ENCODE results near the gene CCDC71.

CCDC71 gene

DNA sequence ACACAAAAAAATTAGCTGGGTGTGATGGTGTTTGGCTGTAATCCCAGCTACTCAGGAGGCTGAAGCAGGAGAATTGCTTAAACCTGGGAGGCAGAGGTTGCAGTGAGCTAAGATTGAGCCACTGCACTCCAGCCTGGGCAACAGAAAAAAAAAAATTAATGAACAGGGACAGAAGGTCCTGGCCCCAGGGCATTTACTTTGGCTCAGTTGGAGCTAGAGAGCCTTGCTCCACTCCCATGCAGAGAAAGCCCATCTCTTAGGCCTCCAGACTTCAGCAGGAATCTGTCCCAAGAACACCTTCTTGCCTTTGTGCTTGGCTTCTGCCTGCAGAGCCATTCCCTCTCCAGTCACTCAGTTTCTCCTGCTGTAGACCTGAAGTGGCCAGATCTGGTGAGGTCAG lies 14.0 kb upstream of the CCDC71 start:
- TF ChIP-seq, protein P1, sequence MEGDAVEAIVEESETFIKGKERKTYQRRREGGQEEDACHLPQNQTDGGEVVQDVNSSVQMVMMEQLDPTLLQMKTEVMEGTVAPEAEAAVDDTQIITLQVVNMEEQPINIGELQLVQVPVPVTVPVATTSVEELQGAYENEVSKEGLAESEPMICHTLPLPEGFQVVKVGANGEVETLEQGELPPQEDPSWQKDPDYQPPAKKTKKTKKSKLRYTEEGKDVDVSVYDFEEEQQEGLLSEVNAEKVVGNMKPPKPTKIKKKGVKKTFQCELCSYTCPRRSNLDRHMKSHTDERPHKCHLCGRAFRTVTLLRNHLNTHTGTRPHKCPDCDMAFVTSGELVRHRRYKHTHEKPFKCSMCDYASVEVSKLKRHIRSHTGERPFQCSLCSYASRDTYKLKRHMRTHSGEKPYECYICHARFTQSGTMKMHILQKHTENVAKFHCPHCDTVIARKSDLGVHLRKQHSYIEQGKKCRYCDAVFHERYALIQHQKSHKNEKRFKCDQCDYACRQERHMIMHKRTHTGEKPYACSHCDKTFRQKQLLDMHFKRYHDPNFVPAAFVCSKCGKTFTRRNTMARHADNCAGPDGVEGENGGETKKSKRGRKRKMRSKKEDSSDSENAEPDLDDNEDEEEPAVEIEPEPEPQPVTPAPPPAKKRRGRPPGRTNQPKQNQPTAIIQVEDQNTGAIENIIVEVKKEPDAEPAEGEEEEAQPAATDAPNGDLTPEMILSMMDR (IDR thresholded peaks at IDR 0.05; ENCODE audit: insufficient read depth, low read length, poor library complexity, severe bottlenecking): no peak
- no peak overlapping the region for H3K4me3 ChIP-seq (replicated peaks; ENCODE audit: low read depth, low read length)
- no peaks in the 10 kb centered on the region for H3K27me3 ChIP-seq (replicated peaks; ENCODE audit: control insufficient read depth, insufficient read depth, low read length)
- no peak for DNase-seq (ENCODE audit: extremely low read depth, insufficient read length)
- no peaks in the 10 kb centered on the region for H3K36me3 ChIP-seq (ENCODE audit: control insufficient read depth, insufficient read depth, low read length)

DNA sequence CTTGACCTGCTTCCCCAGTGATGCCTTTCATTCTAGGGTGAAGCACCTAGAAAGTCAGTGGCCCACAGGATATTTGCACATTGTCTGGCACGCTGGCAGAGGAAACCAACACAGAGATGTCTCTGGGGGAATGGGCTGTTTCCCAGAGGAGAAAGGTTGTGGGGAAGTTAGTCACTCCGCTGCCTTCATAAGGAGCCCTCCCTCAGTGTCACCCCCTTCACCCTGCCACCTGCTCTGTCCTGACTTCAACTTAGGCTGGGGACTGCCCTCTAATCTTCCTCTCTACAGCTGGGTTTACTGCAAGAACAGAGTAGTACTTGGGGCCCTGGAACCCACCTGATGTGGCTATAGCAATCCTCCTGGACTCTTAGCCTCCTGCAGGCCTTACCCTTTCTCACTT lies 10.9 kb upstream of the CCDC71 start:
- H3K27me3 ChIP-seq (replicated peaks; ENCODE audit: control insufficient read depth, insufficient read depth, low read length): no peaks in the 10 kb centered on the region
- H3K36me3 ChIP-seq (ENCODE audit: control insufficient read depth, insufficient read depth, low read length): no peaks in the 10 kb centered on the region
- no peak for DNase-seq (ENCODE audit: extremely low read depth, insufficient read length)
- TF ChIP-seq, protein P1 (IDR thresholded peaks at IDR 0.05; ENCODE audit: insufficient read depth, low read length, poor library complexity, severe bottlenecking): no peak
- H3K4me3 ChIP-seq (replicated peaks; ENCODE audit: low read depth, low read length): no peak overlapping the region

DNA sequence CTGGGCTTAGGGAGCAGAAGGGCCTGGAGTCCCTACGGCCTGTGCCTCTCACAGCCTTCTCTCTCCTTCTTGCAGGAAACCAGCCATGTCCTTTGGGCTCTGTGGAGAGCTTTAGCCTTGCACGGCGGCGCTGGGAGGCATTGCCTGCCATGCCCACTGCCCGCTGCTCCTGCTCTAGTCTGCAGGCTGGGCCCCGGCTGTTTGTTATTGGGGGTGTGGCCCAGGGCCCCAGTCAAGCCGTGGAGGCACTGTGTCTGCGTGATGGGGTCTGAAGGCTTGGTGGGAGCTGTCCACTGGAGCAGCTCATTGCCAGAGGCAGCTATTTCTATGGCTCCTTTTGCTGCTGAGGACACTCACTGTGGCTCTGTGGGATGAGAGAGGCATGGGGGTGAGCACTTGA lies 9.4 kb upstream of the CCDC71 start:
- TF ChIP-seq, protein P1 (IDR thresholded peaks at IDR 0.05; ENCODE audit: insufficient read depth, low read length, poor library complexity, severe bottlenecking): no peak
- Histone ChIP-seq H3K36me3 (ENCODE audit: control insufficient read depth, insufficient read depth, low read length) (no peaks in the 10 kb centered on the region), H3K4me3 (replicated peaks; ENCODE audit: low read depth, low read length) (no peak overlapping the region), H3K27me3 (replicated peaks; ENCODE audit: control insufficient read depth, insufficient read depth, low read length) (no peaks in the 10 kb centered on the region)
- DNase-seq (ENCODE audit: extremely low read depth, insufficient read length): no peak

DNA sequence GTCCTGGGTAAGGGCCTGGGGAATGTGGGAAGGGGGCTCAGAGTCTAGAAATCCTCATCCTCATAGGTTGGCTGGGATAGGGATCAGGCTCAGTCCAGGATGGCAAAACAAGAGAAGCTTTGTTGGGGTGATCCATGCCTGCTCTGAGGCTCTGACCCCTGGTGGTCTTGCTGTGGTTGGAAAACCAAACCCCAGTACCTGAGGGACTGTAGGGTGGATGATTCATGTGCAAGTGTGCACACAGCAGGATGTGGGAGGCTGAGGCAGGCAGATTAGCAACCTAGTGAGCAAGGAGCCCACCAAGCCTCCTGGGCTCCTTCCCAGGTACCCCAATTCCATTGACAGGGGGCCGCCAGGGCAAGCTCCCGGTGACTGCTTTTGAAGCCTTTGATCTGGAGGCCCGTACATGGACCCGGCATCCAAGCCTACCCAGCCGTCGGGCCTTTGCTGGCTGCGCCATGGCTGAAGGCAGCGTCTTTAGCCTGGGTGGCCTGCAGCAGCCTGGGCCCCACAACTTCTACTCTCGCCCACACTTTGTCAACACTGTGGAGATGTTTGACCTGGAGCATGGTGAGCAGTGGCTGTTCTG lies 8.4 kb upstream of the CCDC71 start:
- H3K36me3 ChIP-seq (ENCODE audit: control insufficient read depth, insufficient read depth, low read length): no peaks in the 10 kb centered on the region
- TF ChIP-seq, protein P1 (IDR thresholded peaks at IDR 0.05; ENCODE audit: insufficient read depth, low read length, poor library complexity, severe bottlenecking): no peak

DNA sequence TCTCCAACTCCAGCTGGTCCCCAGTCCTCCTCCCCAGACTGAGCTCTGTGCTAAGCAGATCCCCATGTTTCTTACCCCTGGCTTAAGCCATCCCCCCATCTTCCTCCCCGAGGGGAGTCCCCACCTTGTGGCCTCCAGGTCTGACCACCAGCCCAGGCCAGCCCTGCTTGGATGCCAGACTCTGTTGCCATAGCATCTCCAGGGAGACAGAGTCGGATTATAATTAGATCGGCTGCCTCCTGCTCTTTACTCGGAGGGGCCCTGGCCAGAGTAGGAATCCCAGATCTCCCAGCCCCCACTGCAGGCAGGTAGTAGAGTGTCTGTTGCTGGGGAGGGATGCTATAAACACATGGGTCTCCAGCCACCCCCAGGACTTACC lies 7.7 kb upstream of the CCDC71 start:
- no peak for DNase-seq (ENCODE audit: extremely low read depth, insufficient read length)
- Histone ChIP-seq H3K27me3 (replicated peaks; ENCODE audit: control insufficient read depth, insufficient read depth, low read length) (no peaks in the 10 kb centered on the region), H3K36me3 (ENCODE audit: control insufficient read depth, insufficient read depth, low read length) (no peaks in the 10 kb centered on the region), H3K4me3 (replicated peaks; ENCODE audit: low read depth, low read length) (no peak overlapping the region)
- TF ChIP-seq, protein P1 (IDR thresholded peaks at IDR 0.05; ENCODE audit: insufficient read depth, low read length, poor library complexity, severe bottlenecking): no peak

More for the DNA sequence above, 8.4 kb upstream of the CCDC71 start:
- Histone ChIP-seq H3K27me3 (replicated peaks; ENCODE audit: control insufficient read depth, insufficient read depth, low read length) (no peaks in the 10 kb centered on the region), H3K4me3 (replicated peaks; ENCODE audit: low read depth, low read length) (no peak overlapping the region)
- no peak for DNase-seq (ENCODE audit: extremely low read depth, insufficient read length)

All from GM06990 (cell line).